ENCODE data around the gene WNT3.

DNA sequence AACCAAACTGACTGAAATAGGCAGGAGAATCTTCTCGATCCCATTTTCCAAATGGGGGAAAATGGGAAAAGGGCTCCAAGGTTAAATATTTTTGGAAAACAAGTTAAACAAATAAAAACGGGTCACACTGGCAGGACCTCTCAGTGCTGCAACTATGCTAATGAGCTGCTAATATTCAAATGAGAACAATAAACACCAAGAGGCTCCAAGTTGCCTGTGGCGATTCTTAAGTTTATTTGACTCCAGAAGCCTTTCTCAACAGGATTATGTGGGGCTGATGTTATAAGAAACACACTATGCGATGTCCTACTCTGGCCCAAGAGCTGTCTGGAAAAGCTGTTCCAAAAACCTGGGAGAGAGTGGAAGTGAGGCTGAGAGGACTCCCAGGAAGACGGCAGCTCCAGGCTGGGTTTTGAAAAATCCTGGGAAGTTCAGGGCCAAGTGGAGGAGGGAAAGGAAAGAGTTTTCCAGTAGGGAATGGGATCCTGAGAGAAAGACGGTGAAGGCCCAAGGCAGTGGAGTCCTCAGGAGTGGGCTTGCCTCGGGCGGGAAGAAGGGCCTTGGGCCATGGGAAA is 21.4 kb downstream of the WNT3 start:
- TF ChIP-seq, protein P1, sequence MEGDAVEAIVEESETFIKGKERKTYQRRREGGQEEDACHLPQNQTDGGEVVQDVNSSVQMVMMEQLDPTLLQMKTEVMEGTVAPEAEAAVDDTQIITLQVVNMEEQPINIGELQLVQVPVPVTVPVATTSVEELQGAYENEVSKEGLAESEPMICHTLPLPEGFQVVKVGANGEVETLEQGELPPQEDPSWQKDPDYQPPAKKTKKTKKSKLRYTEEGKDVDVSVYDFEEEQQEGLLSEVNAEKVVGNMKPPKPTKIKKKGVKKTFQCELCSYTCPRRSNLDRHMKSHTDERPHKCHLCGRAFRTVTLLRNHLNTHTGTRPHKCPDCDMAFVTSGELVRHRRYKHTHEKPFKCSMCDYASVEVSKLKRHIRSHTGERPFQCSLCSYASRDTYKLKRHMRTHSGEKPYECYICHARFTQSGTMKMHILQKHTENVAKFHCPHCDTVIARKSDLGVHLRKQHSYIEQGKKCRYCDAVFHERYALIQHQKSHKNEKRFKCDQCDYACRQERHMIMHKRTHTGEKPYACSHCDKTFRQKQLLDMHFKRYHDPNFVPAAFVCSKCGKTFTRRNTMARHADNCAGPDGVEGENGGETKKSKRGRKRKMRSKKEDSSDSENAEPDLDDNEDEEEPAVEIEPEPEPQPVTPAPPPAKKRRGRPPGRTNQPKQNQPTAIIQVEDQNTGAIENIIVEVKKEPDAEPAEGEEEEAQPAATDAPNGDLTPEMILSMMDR (IDR thresholded peaks at IDR 0.05): no peak
- TF ChIP-seq POLR2A (IDR thresholded peaks at IDR 0.05) (no peak), EP300 (IDR thresholded peaks at IDR 0.05) (no peak)
